ENCODE data around the gene PDE10A.

DNA sequence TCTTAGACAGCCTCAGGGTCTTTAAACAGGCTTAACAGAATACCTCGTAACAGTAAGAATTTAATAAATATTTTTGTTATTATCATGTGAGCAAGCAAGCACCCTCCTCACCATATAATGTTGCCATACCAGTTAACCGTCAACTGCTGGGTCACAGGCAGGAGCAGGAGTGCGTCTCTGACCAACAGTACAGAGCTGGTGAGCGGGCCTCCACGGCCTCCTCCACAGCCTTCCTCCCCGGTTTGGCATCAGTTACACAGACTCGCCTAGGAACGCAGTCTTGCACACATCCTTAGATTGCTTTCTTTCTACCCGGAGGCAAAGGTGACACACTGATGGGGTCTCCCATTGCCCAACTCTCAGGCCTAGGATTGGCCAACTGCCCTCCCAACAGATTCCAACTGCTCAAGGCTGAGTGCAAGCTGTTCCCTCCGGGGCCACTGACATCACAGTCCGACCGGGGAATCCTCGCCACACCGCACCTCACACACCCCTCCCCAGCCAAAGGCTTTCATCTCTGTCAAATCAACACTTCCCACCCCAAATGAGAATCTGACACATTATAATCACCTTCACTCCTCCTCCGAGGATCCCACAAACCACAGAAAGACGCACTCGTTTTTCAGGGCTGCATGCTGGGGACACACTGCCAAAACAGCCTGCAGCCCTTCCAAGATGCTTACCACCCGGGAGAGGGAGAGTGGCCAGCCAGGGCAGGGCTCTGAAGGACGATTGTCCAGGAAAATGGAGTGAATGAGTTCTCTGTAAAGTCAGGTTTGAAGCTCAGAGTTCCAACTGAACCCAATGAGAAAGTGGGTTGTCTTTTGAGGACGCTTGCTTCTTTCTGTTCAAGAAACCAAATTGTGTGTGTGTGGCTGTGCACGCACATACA is 63.2 kb downstream of the PDE10A start:
- TF ChIP-seq CTCF (IDR thresholded peaks at IDR 0.05; ENCODE audit: poor library complexity): no peak
- TF ChIP-seq EZH2phosphoT487 (IDR thresholded peaks at IDR 0.05; ENCODE audit: low read depth, severe bottlenecking, unreplicated experiment): no peak
